CMK (cell line): Measurements from ENCODE around the gene SEPTIN2.
"Not testable (repeated sequence)": the region's sequence is repeated elsewhere in the genome, so short reads cannot be mapped to it uniquely, and the experiment has no call there.

ENCODE experiments used
- DNase-seq: peaks from one replicate; pipeline ENCODE4 v3.0.0-alpha.2; 2010; ENCODE audit warnings: low read depth

Gene SEPTIN2

GRCh38 chr2:241314226-241315092 is 1.3 kb upstream of the SEPTIN2 start:
- DNase-seq: no peak

- peak; percentile 97 for DNase-seq
These were observed 439 bp upstream of the SEPTIN2 start, which contains the start of gene HDLBP for GRCh38 chr2:241315093-241315878. Gene HDLBP (minus strand): TSS chr2:241315672. CDS start chr2:241266869, 48,803 bp downstream.

- no peak for DNase-seq
These were observed 1.1 kb downstream of the SEPTIN2 start for GRCh38 chr2:241316825-241317224.

GRCh38 chr2:241317391-241317790 is 1.7 kb downstream of the SEPTIN2 start:
- no peak for DNase-seq

- DNase-seq: not testable (repeated sequence)
These were observed 3.1 kb downstream of the SEPTIN2 start for GRCh38 chr2:241318830-241319229.

- DNase-seq: no peak
These were observed 4.7 kb downstream of the SEPTIN2 start for GRCh38 chr2:241320394-241320793.

- no peak for DNase-seq
These were observed 5.3 kb downstream of the SEPTIN2 start for GRCh38 chr2:241321033-241321432.

- no peak for DNase-seq
These were observed 6.2 kb downstream of the SEPTIN2 start for GRCh38 chr2:241321886-241322285.

GRCh38 chr2:241323778-241324177 is 8.1 kb downstream of the SEPTIN2 start:
- DNase-seq: no peak

- no peak for DNase-seq
These were observed 9.1 kb downstream of the SEPTIN2 start for GRCh38 chr2:241324775-241325174.

GRCh38 chr2:241325257-241325656 is 9.5 kb downstream of the SEPTIN2 start:
- DNase-seq: no peak

- DNase-seq: no peak
These were observed 14.2 kb downstream of the SEPTIN2 start for GRCh38 chr2:241329669-241330615.

- DNase-seq: no peak
These were observed 14.9 kb downstream of the SEPTIN2 start for GRCh38 chr2:241330616-241330981.

- no peak for DNase-seq
These were observed 19.1 kb downstream of the SEPTIN2 start for GRCh38 chr2:241334813-241335212.

GRCh38 chr2:241339839-241340630 is 24.3 kb downstream of the SEPTIN2 start:
- no peak for DNase-seq

GRCh38 chr2:241340631-241341163 is 25.0 kb downstream of the SEPTIN2 start:
- DNase-seq: no peak

GRCh38 chr2:241344925-241345651 is 29.4 kb downstream of the SEPTIN2 start:
- DNase-seq: no peak

GRCh38 chr2:241349941-241350340 is 34.2 kb downstream of the SEPTIN2 start:
- no peak for DNase-seq

GRCh38 chr2:241350530-241350877 is 34.8 kb downstream of the SEPTIN2 start:
- no peak for DNase-seq
